ENCODE results near the gene CNKSR3. TPM values are rescaled to one million over a fixed set of nuclear protein-coding genes. Genes with fewer than 3 reads are reported as not detected.

CNKSR3 gene
- total RNA-seq, 4 donors from 2014 or later: 4.5 to 7.8 (median 7.0) TPM

GRCh38 chr6:154371281-154371680 is 139.2 kb downstream of the CNKSR3 start:
- H3K36me3 ChIP-seq: no peaks in the 10 kb centered on the region
- peaks cover 0 to 7% of the 10 kb centered on the region in 2 donors for H3K4me1 ChIP-seq
- TF ChIP-seq POLR2A (IDR thresholded peaks at IDR 0.05): no peak
- TF ChIP-seq, protein P1, sequence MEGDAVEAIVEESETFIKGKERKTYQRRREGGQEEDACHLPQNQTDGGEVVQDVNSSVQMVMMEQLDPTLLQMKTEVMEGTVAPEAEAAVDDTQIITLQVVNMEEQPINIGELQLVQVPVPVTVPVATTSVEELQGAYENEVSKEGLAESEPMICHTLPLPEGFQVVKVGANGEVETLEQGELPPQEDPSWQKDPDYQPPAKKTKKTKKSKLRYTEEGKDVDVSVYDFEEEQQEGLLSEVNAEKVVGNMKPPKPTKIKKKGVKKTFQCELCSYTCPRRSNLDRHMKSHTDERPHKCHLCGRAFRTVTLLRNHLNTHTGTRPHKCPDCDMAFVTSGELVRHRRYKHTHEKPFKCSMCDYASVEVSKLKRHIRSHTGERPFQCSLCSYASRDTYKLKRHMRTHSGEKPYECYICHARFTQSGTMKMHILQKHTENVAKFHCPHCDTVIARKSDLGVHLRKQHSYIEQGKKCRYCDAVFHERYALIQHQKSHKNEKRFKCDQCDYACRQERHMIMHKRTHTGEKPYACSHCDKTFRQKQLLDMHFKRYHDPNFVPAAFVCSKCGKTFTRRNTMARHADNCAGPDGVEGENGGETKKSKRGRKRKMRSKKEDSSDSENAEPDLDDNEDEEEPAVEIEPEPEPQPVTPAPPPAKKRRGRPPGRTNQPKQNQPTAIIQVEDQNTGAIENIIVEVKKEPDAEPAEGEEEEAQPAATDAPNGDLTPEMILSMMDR (IDR thresholded peaks at IDR 0.05): no peak
- H3K4me3 ChIP-seq (replicated peaks in 1 of 3): no peak overlapping the region
- no peaks in the 10 kb centered on the region for H3K9me3 ChIP-seq
- no peak overlapping the region for H3K27ac ChIP-seq
- WGBS, 2 donors: 84 to 95% methylated on average over 4 of the region's 4 CpGs
- no peak for DNase-seq
- H3K27me3 ChIP-seq: no peaks in the 10 kb centered on the region
- intact Hi-C loops (cut with DNase I): loop anchor here (10.0 kb wide), 2 partner anchors 106 to 216 kb away; no protein-coding TSS in a partner anchor

DNA sequence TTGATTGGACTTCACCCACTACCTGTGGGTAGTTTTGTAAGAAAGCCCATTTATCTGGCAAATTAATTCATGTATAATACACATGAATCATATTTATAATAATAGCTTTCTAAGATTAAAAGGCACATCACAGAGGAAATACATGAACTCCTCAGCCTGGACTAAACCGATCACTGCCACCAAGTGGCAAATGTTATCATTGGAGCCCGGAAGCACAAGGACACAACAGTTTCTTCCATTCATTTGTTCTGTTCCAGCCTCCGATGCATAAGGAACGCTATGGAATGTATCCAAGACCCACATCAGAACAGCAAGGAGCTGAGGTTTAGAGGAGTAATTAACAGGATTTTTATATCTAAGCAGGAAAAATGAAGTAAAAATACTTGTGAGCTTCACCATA is 139.9 kb downstream of the CNKSR3 start:
- Histone ChIP-seq H3K27ac (no peak overlapping the region), H3K27me3 (no peaks in the 10 kb centered on the region)
- TF ChIP-seq, protein P1 (IDR thresholded peaks at IDR 0.05): peak in 5 of 6 experiments; percentile 8 to 64 (median 60)
- TF ChIP-seq POLR2A (IDR thresholded peaks at IDR 0.05): no peak

GRCh38 chr6:154367839-154368695 is 142.4 kb downstream of the CNKSR3 start:
- H3K36me3 ChIP-seq: no peaks in the 10 kb centered on the region
- intact Hi-C loops (cut with DNase I): no loop called here
- no peak overlapping the region for H3K4me3 ChIP-seq (replicated peaks in 1 of 3)
- H3K9me3 ChIP-seq: no peaks in the 10 kb centered on the region
- WGBS, 2 donors: 88 to 91% methylated on average over 9 of the region's 9 CpGs
- H3K27ac ChIP-seq: no peak overlapping the region
- TF ChIP-seq, protein P1 (IDR thresholded peaks at IDR 0.05): no peak
- no peak for TF ChIP-seq POLR2A (IDR thresholded peaks at IDR 0.05)
- no peaks in the 10 kb centered on the region for H3K27me3 ChIP-seq
- H3K4me1 ChIP-seq: peaks cover 0 to 7% of the 10 kb centered on the region in 2 donors
- DNase-seq: no peak

More for the DNA sequence above, 139.9 kb downstream of the CNKSR3 start:
- Histone ChIP-seq H3K4me1 (peaks cover 0 to 7% of the 10 kb centered on the region in 2 donors), H3K4me3 (replicated peaks in 1 of 3) (no peak overlapping the region), H3K9me3 (no peaks in the 10 kb centered on the region), H3K36me3 (no peaks in the 10 kb centered on the region)
- 6 to 7% methylated on average over 4 of the region's 4 CpGs for WGBS, 2 donors
- DNase-seq: peak; percentile 44 to 46
- intact Hi-C loops (cut with DNase I): loop anchor here (10.0 kb wide), 2 partner anchors 106 to 216 kb away; no protein-coding TSS in a partner anchor

GRCh38 chr6:154367336-154367735 is 143.1 kb downstream of the CNKSR3 start:
- TF ChIP-seq, protein P1 (IDR thresholded peaks at IDR 0.05): no peak
- TF ChIP-seq POLR2A (IDR thresholded peaks at IDR 0.05): no peak
- Histone ChIP-seq H3K4me1 (peaks cover 0 to 7% of the 10 kb centered on the region in 2 donors), H3K9me3 (no peaks in the 10 kb centered on the region), H3K27me3 (no peaks in the 10 kb centered on the region), H3K4me3 (replicated peaks in 1 of 3) (no peak overlapping the region), H3K27ac (no peak overlapping the region), H3K36me3 (no peaks in the 10 kb centered on the region)
- WGBS, 2 donors: 92 to 94% methylated on average over 5 of the region's 5 CpGs
- DNase-seq: no peak
- intact Hi-C loops (cut with DNase I): no loop called here

GRCh38 chr6:154363821-154364220 is 146.7 kb downstream of the CNKSR3 start:
- H3K36me3 ChIP-seq: no peaks in the 10 kb centered on the region
- H3K9me3 ChIP-seq: no peaks in the 10 kb centered on the region
- H3K4me3 ChIP-seq (replicated peaks in 1 of 3): no peak overlapping the region
- 80 to 81% methylated on average over 4 of the region's 4 CpGs for WGBS, 2 donors
- peaks cover 0 to 7% of the 10 kb centered on the region in 2 donors for H3K4me1 ChIP-seq
- intact Hi-C loops (cut with DNase I): no loop called here
- H3K27ac ChIP-seq: no peak overlapping the region
- no peak for DNase-seq
- no peaks in the 10 kb centered on the region for H3K27me3 ChIP-seq
- TF ChIP-seq POLR2A (IDR thresholded peaks at IDR 0.05): no peak
- TF ChIP-seq, protein P1 (IDR thresholded peaks at IDR 0.05): no peak

All from thyroid gland (tissue), 4 donors.